Neuronal stem cell (in vitro differentiated cells): ENCODE measurements around the gene NTN4.
"Not testable (repeated sequence)": the region's sequence is repeated elsewhere in the genome, so short reads cannot be mapped to it uniquely, and the experiment has no call there.

Source experiments
- DNase-seq: peaks from one replicate; pipeline ENCODE4 v3.0.0-alpha.2; 2013; ENCODE audit warnings: low spot score
- H2AFZ ChIP-seq: one replicate; pipeline ENCODE4 v1.6.1; 2013; ENCODE audit warnings: mild to moderate bottlenecking, low read length, inconsistent platforms
- H2AK5ac ChIP-seq: 2 replicates; pipeline ENCODE4 v1.6.1; 2013; ENCODE audit warnings: low read depth, mild to moderate bottlenecking, inconsistent platforms, low read length, moderate library complexity, mixed read lengths
- H2BK120ac ChIP-seq: 2 replicates; pipeline ENCODE4 v1.6.1; 2013; ENCODE audit warnings: low read depth, mild to moderate bottlenecking, inconsistent platforms, low read length, moderate library complexity, mixed read lengths
- H2BK12ac ChIP-seq: one replicate; pipeline ENCODE4 v1.6.1; 2013; ENCODE audit warnings: low read length, inconsistent platforms
- H2BK15ac ChIP-seq: 2 replicates; pipeline ENCODE4 v1.6.1; 2013; ENCODE audit warnings: mild to moderate bottlenecking, low read length, inconsistent platforms, mixed read lengths
- H2BK5ac ChIP-seq: one replicate; pipeline ENCODE4 v1.6.1; 2013; ENCODE audit warnings: inconsistent platforms, mild to moderate bottlenecking, low read length, moderate library complexity
- H3K14ac ChIP-seq: one replicate; pipeline ENCODE4 v1.6.1; 2013; ENCODE audit warnings: low read length, inconsistent platforms
- H3K18ac ChIP-seq: 2 replicates; pipeline ENCODE4 v1.6.1; 2013; ENCODE audit warnings: low read length, inconsistent platforms
- H3K23ac ChIP-seq: 2 replicates; pipeline ENCODE4 v1.6.1; 2013; ENCODE audit warnings: low read depth, mild to moderate bottlenecking, mixed read lengths, low read length, inconsistent platforms; ENCODE audit not compliant: poor library complexity
- H3K27ac ChIP-seq: replicated peaks from 3 replicates; pipeline ENCODE4 v1.5.1; 2013; ENCODE audit warnings: low read length, inconsistent platforms
- H3K27me3 ChIP-seq, 3 experiments: 2 replicates each; pipeline ENCODE4 v1.6.1; 2013; ENCODE audit warnings: low read length in 3 of 3, mild to moderate bottlenecking in 2 of 3, inconsistent platforms in 1 of 3, low read depth in 1 of 3, mixed read lengths in 1 of 3, moderate library complexity in 1 of 3; ENCODE audit not compliant: control insufficient read depth in 3 of 3, insufficient read depth in 3 of 3
- H3K36me3 ChIP-seq, 2 donors: replicated peaks in 1 of 2; 2 replicates each; pipeline ENCODE4 v1.6.1; 2013; ENCODE audit warnings: low read length in 2 of 2; ENCODE audit not compliant: control insufficient read depth in 2 of 2, insufficient read depth in 2 of 2
- H3K4ac ChIP-seq: 2 replicates; pipeline ENCODE4 v1.6.1; 2013; ENCODE audit warnings: inconsistent platforms, mild to moderate bottlenecking, low read length, moderate library complexity
- H3K4me1 ChIP-seq, 2 donors: 1 replicate in 1 of 2; 2 replicates in 1 of 2; pipeline ENCODE4 v1.6.1; 2013; ENCODE audit warnings: low read length in 2 of 2, low read depth in 1 of 2; ENCODE audit not compliant: control insufficient read depth in 2 of 2, insufficient read depth in 1 of 2
- H3K4me2 ChIP-seq: one replicate; pipeline ENCODE4 v1.6.1; 2013; ENCODE audit warnings: mild to moderate bottlenecking, low read length, inconsistent platforms; ENCODE audit not compliant: insufficient read depth, poor library complexity, severe bottlenecking
- H3K4me3 ChIP-seq, 2 donors: 2 replicates each; pipeline ENCODE4 v1.5.1; 2013; ENCODE audit warnings: low read length in 2 of 2, mild to moderate bottlenecking in 2 of 2, inconsistent platforms in 1 of 2, moderate library complexity in 1 of 2
- H3K79me1 ChIP-seq: one replicate; pipeline ENCODE4 v1.6.1; 2013; ENCODE audit warnings: low read depth, mild to moderate bottlenecking, inconsistent platforms, low read length, moderate library complexity
- H3K9ac ChIP-seq: one replicate; pipeline ENCODE4 v1.6.1; 2013; ENCODE audit warnings: mild to moderate bottlenecking, low read depth, low read length, inconsistent platforms; ENCODE audit not compliant: poor library complexity
- H3K9me3 ChIP-seq, 2 donors: replicated peaks in 1 of 2; 2 replicates each; pipeline versions ENCODE3 to v1.6.1; 2013; ENCODE audit warnings: low read length in 2 of 2, mild to moderate bottlenecking in 2 of 2, inconsistent platforms in 1 of 2, low read depth in 1 of 2, mixed read lengths in 1 of 2, moderate library complexity in 1 of 2; ENCODE audit not compliant: control insufficient read depth in 2 of 2, insufficient read depth in 1 of 2
- H4K8ac ChIP-seq: one replicate; pipeline ENCODE4 v1.6.1; 2013; ENCODE audit warnings: low read depth, mild to moderate bottlenecking, inconsistent platforms, low read length, moderate library complexity
- H4K91ac ChIP-seq: one replicate; pipeline ENCODE4 v1.6.1; 2013; ENCODE audit warnings: low read length, low read depth, mild to moderate bottlenecking, inconsistent platforms; ENCODE audit not compliant: poor library complexity
- WGBS, 2 donors: extraction: QIAGEN DNeasy Blood & Tissue Kit; methylation state at CpG; one replicate each; pipeline ENCODE4 v1.1.7; 2013; ENCODE audit warnings: missing lambda C conversion rate in 2 of 2, mixed read lengths in 1 of 2; ENCODE audit not compliant: insufficient read length in 2 of 2, insufficient replicate concordance in 1 of 2; ENCODE audit errors: extremely low coverage in 2 of 2; 5-methylcytosine and 5-hydroxymethylcytosine counted together

The NTN4 gene

DNA sequence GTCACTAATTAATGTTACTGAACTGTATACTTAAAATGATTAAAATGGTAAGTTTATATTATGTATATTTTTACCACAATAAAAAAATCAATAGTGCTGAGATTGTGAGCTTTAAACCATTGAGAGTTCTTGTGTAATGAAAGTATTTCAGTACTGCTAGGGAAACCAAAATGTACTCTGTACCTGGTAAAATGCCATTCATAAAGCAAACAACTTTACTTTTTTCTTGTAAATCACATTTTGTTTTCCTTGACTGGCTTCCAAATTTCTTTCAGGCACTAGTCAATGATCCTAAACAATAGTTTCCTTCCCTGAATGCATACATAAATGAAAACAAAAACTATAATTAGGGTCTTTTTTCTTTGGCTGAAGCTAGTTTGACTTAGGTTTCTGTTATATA is 38.8 kb upstream of the NTN4 start:
- H4K8ac ChIP-seq: no peak overlapping the region
- H3K4me3 ChIP-seq: no peak overlapping the region

DNA sequence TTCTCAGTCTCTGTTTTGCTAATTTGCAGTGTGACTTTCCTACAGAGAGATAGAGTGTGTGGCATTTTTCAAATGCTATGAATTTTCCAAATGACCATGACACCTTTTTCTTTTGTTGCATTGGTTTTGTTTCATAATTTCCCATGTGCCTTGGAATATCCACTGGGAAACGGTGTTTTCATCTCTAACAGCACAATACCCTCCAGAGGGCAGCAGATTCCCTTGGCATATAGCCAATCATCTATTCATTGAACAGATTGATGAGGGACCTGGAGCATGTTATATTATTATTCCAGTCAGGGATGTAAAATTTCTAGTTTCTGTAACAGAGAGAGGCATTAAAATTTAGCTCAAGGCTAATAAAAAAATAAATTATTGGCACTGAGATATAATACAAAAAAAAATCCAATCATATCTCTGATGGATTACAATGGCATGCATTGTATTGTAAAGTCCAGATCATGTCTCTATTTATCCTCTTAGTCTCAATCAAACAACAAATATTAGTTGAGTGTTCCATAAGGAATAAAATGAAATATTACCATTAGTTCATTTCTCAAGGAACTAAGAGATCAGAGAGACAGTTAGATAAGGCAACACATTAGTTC is 29.6 kb upstream of the NTN4 start:
- DNase-seq: no peak
- no CpG with 5 or more reads among the region's 1 CpG for WGBS, 2 donors

More for the DNA sequence above, 38.8 kb upstream of the NTN4 start:
- Histone ChIP-seq H2AFZ (no peak overlapping the region), H3K36me3 (no peaks in the 10 kb centered on the region), H3K4me1 (peaks cover 7 to 10% of the 10 kb centered on the region in 2 donors), H3K27me3 (no peaks in the 10 kb centered on the region), H3K14ac (no peak overlapping the region), H2BK15ac (no peak overlapping the region), H3K9me3 (no peaks in the 10 kb centered on the region), H2BK5ac (no peak overlapping the region), H2BK12ac (no peak overlapping the region), H3K4ac (no peak overlapping the region), H3K4me2 (no peak overlapping the region), H2AK5ac (no peak overlapping the region), H4K91ac (no peak overlapping the region), H3K9ac (no peak overlapping the region), H3K79me1 (no peaks in the 10 kb centered on the region), H3K18ac (no peak overlapping the region), H3K27ac (no peak overlapping the region), H2BK120ac (no peak overlapping the region), H3K23ac (no peak overlapping the region)
- DNase-seq: no peak

DNA sequence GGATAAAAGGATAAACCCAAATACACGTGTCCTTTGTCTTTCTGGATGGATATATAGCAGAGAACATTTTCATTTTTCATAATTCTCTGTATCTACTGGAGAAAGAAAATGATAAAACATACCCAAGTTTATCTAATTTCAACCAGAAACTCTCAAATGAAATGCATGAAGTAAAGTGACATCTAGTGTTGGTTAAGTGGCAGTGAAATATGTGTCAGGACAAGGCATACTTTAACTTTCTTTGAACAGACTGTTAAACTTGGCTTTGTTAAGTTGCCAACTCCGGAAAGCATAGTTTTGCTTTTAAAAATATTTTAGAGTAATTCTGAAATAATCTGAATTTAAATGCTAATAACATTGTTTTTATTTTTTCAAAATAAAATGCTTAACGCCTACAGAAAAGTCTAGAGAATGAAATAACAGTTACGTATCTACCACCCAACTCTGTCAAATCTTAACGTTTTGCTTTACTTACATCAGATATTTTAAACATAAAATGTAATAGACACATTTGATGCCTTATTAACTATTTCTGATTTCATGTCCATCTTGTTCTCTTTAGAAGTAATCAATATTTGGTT is 25.2 kb upstream of the NTN4 start:
- Histone ChIP-seq H2BK15ac (no peak overlapping the region), H3K14ac (no peak overlapping the region), H3K4ac (no peak overlapping the region), H3K9me3 (no peaks in the 10 kb centered on the region), H3K18ac (no peak overlapping the region), H2AK5ac (no peak overlapping the region), H2AFZ (no peak overlapping the region), H3K79me1 (no peaks in the 10 kb centered on the region), H3K27me3 (peaks cover 0 to 4% (median 0%) of the 10 kb centered on the region in 3 experiments), H4K91ac (no peak overlapping the region), H3K27ac (no peak overlapping the region), H4K8ac (no peak overlapping the region), H3K4me1 (no peaks in the 10 kb centered on the region), H3K9ac (no peak overlapping the region), H3K4me3 (no peak overlapping the region), H3K36me3 (no peaks in the 10 kb centered on the region), H2BK120ac (no peak overlapping the region), H2BK12ac (no peak overlapping the region), H3K4me2 (no peak overlapping the region), H3K23ac (no peak overlapping the region), H2BK5ac (no peak overlapping the region)
- no peak for DNase-seq
- no CpG with 5 or more reads among the region's 5 CpGs for WGBS, 2 donors

More for the DNA sequence above, 29.6 kb upstream of the NTN4 start:
- Histone ChIP-seq H4K8ac (no peak overlapping the region), H3K9ac (no peak overlapping the region), H3K23ac (no peak overlapping the region), H3K4me1 (peaks cover 0 to 1% of the 10 kb centered on the region in 2 donors), H3K4me3 (no peak overlapping the region), H3K18ac (no peak overlapping the region), H2AK5ac (no peak overlapping the region), H3K4me2 (no peak overlapping the region), H3K4ac (no peak overlapping the region), H2AFZ (no peak overlapping the region), H2BK12ac (no peak overlapping the region), H3K27me3 (peaks cover 0 to 2% (median 0%) of the 10 kb centered on the region in 3 experiments), H2BK15ac (no peak overlapping the region), H4K91ac (no peak overlapping the region), H3K79me1 (no peaks in the 10 kb centered on the region), H3K9me3 (no peaks in the 10 kb centered on the region), H3K36me3 (no peaks in the 10 kb centered on the region), H3K14ac (no peak overlapping the region), H3K27ac (no peak overlapping the region), H2BK5ac (no peak overlapping the region), H2BK120ac (no peak overlapping the region)

DNA sequence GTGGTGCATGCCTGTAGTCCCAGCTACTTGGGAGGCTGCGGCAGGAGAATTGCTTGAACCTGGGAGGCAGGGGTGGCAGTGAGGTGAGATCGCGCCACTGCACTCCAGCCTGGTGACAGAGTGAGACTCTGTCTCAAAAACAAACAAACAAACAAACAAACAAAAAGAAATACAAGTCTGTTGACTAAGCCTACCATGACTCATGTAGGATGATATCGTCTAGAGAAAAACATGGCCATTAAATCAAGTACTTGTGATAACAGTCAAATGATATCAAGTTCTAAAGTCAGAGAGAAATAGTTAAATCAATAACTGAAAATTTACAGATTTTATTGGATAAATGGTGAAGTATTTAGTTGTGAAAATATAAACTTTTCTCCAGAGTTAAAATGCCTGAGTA is 21.6 kb upstream of the NTN4 start:
- DNase-seq, H2AFZ ChIP-seq, H2BK120ac ChIP-seq, H2BK15ac ChIP-seq, H3K27me3 ChIP-seq, H3K4ac ChIP-seq, H3K4me2 ChIP-seq, H3K4me3 ChIP-seq, H4K91ac ChIP-seq, H3K14ac ChIP-seq, H3K4me1 ChIP-seq, H4K8ac ChIP-seq, H2BK5ac ChIP-seq, H3K9ac ChIP-seq, H3K9me3 ChIP-seq, H3K79me1 ChIP-seq, H3K36me3 ChIP-seq, H3K23ac ChIP-seq, H2BK12ac ChIP-seq, H3K18ac ChIP-seq, H3K27ac ChIP-seq, H2AK5ac ChIP-seq: not testable (repeated sequence)
- WGBS, 2 donors: no CpG with 5 or more reads among the region's 4 CpGs
